MV-4-11 (cell line): ENCODE data around the gene TVP23C.

Experiments used
- DNase-seq: peaks from one replicate; lab custom pipeline; 2025; lab: John Stamatoyannopoulos, UW

TVP23C gene

GRCh38 chr17:15496735-15497670 is 66.3 kb downstream of the TVP23C start:
- DNase-seq: no peak

- DNase-seq: no peak
Observed at GRCh38 chr17:15494821-15495220, 68.5 kb downstream of the TVP23C start.

- no peak for DNase-seq
Observed at GRCh38 chr17:15493693-15494035, 69.6 kb downstream of the TVP23C start.

- DNase-seq: no peak
Observed at GRCh38 chr17:15492791-15493692, 70.2 kb downstream of the TVP23C start.

GRCh38 chr17:15492186-15492585 is 71.1 kb downstream of the TVP23C start:
- no peak for DNase-seq

- peak; percentile 55 for DNase-seq
Observed at GRCh38 chr17:15490634-15491261, 72.5 kb downstream of the TVP23C start.

GRCh38 chr17:15488557-15488956 is 74.7 kb downstream of the TVP23C start:
- DNase-seq: no peak

- DNase-seq: no peak
Observed at GRCh38 chr17:15485045-15485444, 78.2 kb downstream of the TVP23C start.

- DNase-seq: no peak
Observed at GRCh38 chr17:15483431-15483830, 79.9 kb downstream of the TVP23C start.

GRCh38 chr17:15482476-15482875 is 80.8 kb downstream of the TVP23C start:
- no peak for DNase-seq

- DNase-seq: no peak
Observed at GRCh38 chr17:15481481-15481880, 81.8 kb downstream of the TVP23C start.

GRCh38 chr17:15480204-15480603 is 83.1 kb downstream of the TVP23C start:
- no peak for DNase-seq

GRCh38 chr17:15479703-15480102 is 83.6 kb downstream of the TVP23C start:
- DNase-seq: no peak

GRCh38 chr17:15478845-15479244 is 84.4 kb downstream of the TVP23C start:
- no peak for DNase-seq

GRCh38 chr17:15475631-15476354 is 87.5 kb downstream of the TVP23C start:
- DNase-seq: no peak

- no peak for DNase-seq
Observed at GRCh38 chr17:15472891-15473290, 90.4 kb downstream of the TVP23C start.

- no peak for DNase-seq
Observed at GRCh38 chr17:15470536-15470935, 92.7 kb downstream of the TVP23C start.

GRCh38 chr17:15469260-15469659 is 94.0 kb downstream of the TVP23C start:
- no peak for DNase-seq

- DNase-seq: no peak
Observed at GRCh38 chr17:15468126-15468525, 95.2 kb downstream of the TVP23C start.

- DNase-seq: no peak
Observed at GRCh38 chr17:15467592-15467991, 95.7 kb downstream of the TVP23C start, which contains the start of gene CDRT4. Gene CDRT4 (minus strand): TSS chr17:15467621. CDS start chr17:15440238, 27,383 bp downstream.

GRCh38 chr17:15466131-15466530 is 97.2 kb downstream of the TVP23C start:
- no peak for DNase-seq
